HG03103 (cell line): ENCODE measurements around the gene DUOXA1.
"Not testable (repeated sequence)": the region's sequence is repeated elsewhere in the genome, so short reads cannot be mapped to it uniquely, and the experiment has no call there.

ENCODE experiments used
- ATAC-seq: cut with Tn5 transposase; IDR thresholded peaks from one replicate; pipeline ENCODE4 v1.9.1; 2021; ENCODE audit warnings: low read depth; ENCODE audit not compliant: unreplicated experiment

DUOXA1 gene

GRCh38 chr15:45093622-45094357 lies 35.9 kb downstream of the DUOXA1 start:
- no peak for ATAC-seq

- ATAC-seq, result no peak
Observed at GRCh38 chr15:45093013-45093412, 36.7 kb downstream of the DUOXA1 start.

- ATAC-seq, result no peak
Observed at GRCh38 chr15:45091576-45091975, 38.1 kb downstream of the DUOXA1 start.

DNA sequence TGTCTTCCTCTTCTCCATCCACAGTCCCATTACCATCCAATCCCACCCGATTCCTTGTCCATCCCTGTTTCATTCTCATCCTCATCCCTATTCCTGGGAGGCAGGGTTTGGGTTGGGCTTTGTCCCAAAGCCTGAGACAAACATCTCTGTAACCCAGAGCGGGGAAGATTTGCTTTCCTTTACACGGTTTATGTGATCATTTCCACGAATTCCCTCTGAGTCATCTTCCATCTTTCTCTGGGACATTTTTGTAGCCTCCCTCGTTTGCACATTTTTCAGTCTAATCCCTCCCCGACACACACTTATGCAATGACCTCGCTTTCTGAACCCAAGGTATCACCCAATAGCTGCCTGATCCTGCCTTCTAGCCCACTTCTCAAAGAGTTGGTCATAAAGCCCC lies 38.5 kb downstream of the DUOXA1 start:
- no peak for ATAC-seq

GRCh38 chr15:45089712-45090373 lies 39.8 kb downstream of the DUOXA1 start:
- ATAC-seq, result no peak

- no peak for ATAC-seq
Observed at GRCh38 chr15:45088801-45089711, 40.6 kb downstream of the DUOXA1 start.

DNA sequence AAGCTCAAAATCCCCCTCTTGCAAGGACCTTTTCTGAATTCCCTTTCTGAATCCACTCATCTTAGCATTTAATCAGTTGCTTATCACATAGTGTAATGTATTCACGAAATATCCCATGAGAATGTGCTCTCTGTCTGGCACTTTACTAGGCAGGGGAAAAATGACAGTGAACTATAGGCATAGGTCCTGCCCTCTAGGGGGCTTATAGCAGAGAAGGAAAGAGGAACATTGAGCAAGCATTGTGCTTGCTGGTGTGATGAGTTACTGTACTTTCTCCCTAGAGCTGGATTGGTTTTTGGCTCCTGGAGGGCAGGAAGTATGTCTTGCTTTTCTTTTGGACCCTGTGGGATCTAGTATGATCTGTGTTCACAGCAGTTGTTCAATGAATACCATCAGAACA lies 42.2 kb downstream of the DUOXA1 start:
- no peak for ATAC-seq

DNA sequence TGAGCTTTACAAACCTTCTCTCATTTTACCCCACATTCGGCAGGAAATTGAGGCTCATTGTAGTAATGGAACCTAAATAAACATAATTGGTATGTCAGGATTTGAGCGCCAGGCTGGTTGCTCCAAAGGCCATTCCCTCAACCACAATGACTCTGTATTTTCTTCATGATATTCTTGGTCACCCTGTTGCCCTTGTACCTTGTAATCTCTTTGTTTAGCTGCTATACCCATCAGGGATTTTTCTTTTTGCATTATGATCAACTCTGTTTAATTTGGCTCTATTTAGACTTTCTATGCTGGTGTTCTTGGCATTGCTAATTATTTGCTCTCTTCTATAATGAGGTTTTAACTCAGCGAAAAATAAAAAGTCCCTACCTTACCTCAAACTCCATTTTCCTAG lies 45.5 kb downstream of the DUOXA1 start:
- ATAC-seq, result no peak

DNA sequence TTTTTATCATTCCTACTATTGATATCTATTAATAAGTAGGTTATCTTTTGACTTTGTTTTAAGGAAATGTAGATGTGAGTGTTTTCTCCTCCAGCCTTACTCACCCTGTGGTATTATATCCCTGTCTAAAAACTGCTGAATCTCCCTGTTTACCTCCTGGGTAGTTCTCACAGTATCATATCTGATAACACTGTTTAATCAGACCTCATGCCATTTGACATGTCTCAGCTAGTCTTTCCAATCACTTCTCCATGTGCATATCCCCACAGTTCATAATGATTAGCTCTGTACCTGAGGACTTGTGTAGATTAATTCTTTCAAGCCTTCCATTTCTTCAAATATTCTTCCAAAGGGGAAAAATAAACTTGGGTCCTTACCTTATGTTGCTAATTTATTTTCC lies 46.5 kb downstream of the DUOXA1 start:
- no peak for ATAC-seq

- not testable (repeated sequence) for ATAC-seq
Observed at GRCh38 chr15:45082412-45082811, 47.3 kb downstream of the DUOXA1 start.

DNA sequence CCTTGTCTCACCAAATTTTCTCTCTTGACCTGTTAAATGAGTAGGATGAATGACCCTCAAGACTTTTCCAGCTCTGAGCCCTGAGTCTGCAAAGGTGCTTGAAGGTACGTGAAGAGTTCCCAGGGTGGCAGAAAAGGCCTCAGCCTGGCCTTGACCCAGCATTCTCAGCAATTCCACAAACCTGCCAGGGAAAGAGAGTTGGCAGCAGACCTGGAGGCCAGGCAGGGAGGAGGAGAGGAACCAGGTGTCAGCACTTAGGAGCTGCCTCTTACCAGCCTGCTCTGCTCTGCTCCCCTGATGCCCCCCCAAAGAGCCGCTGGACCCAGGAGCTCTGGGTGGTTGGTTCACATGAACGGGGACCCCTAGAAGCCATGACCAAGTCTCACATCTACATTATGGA lies 49.1 kb downstream of the DUOXA1 start:
- not testable (repeated sequence) for ATAC-seq

GRCh38 chr15:45079628-45080246 lies 49.9 kb downstream of the DUOXA1 start:
- ATAC-seq, result not testable (repeated sequence)

DNA sequence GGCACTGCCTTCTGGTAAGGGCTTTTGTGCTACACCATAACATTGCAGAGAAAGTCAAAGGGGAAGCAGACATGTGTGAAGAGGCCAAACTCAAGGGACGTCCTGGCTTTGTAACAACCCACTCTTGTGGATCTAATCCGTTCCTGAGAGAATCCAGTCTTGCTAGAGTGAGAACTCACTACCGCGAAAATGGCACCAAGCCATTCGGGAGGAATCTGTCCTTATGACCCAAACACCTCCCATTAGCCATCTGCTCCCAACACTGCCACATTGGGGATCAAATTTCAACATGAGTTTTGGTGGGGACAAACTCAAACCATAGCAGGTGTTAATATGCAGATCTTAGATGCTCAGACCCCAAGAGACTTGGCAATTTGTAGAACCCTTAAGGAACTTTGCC lies 50.5 kb downstream of the DUOXA1 start:
- not testable (repeated sequence) for ATAC-seq

DNA sequence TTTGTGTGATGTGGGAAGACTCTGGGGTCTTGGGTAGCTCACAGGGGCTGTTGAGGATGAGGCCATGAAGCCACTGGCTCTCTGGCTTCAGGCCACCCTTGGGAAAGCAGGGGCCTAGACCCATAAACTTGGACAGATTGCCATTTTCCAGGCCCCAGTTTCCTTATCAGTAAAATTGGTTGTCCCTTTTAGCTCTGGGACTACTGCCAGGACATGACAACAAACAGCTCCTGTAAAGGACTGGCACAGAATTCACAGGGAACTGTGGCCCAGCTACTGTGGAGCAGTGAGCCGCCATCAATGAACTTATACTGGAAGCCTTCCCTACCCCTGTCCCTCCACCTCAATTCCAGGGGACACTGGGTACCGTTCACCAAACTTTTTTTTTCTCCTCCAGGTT lies 52.3 kb downstream of the DUOXA1 start:
- not testable (repeated sequence) for ATAC-seq

GRCh38 chr15:45075440-45076320 lies 54.0 kb downstream of the DUOXA1 start:
- not testable (repeated sequence) for ATAC-seq

GRCh38 chr15:45073602-45074001 lies 56.1 kb downstream of the DUOXA1 start:
- ATAC-seq, result not testable (repeated sequence)

GRCh38 chr15:45069942-45070360 lies 59.7 kb downstream of the DUOXA1 start:
- not testable (repeated sequence) for ATAC-seq
